ENCODE data around the gene CTPS2. TPM values are rescaled to one million over a fixed set of nuclear protein-coding genes. Genes with fewer than 3 reads are reported as not detected.
"Not testable (repeated sequence)": the region's sequence is repeated elsewhere in the genome, so short reads cannot be mapped to it uniquely, and the experiment has no call there.

CTPS2 gene
- total RNA-seq, 1 donor from 2014 or later, result 17.4 TPM

DNA sequence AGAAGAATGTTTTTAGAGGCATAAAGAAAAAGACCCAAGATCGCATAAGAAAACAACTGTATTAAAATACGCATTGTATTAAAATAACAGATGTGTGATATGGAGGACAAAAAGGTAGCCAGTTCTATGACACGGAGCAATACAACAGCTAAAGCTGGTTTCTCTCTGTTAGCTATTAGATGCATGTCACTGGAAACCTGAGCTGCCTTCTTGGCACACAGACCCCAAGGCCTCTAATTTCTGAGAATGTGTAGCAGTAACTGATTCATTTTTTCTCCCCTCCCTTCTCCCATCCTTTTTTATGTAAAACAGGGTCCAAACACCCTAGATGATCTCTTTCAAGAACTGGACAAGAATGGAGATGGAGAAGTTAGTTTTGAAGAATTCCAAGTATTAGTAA, 58.4 kb downstream of the CTPS2 start:
- DNase-seq (ENCODE audit: low spot score), result no peak

DNA sequence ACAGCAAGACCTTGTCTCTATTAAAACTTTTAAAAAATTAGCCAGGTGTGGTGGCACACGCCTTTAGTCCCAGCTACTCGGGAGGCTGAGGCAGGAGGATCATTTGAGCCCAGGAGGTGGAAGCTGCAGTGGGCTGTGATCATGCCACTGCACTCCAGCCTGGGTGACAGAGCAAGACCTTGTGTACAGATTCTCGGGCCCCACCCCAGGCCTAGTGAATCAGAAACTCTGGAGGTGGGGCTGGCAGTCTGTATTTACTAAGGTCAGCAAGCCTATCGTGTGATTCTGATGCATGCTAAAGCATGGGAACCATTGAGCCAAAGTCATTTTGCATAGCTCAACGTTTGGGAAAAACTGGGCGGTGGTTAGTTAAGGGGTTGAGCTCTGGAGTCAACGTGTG, 59.0 kb downstream of the CTPS2 start:
- no peak for DNase-seq (ENCODE audit: low spot score)

DNA sequence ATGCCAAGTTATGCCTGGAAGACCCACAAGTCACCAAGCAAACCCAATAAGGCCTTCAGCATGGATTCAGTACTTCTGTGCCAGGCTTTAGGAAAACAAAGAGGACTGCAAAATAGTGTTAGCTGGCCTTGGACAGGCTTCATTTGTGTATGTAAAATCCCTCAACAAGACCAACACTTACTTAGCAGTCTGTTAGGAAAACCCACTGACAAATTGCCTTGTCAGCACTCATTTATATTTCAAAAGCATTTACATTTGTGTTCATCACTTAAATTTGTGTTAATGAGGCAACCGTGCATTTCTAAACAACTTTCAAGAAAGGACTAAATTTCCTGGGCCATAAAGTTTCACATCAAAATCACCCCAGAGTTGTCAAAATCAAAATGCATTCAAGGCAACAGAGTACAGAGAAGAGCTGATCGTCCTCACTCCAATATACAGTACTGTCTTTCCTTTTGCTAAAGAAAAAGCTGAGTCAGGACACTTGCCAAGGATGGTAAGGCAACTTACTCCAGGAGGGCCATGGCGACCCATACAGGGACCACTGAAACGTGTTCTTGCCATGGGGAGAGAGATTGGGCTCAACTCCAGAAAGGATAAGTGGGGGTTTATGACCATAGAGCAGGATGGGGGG, 61.0 kb downstream of the CTPS2 start:
- DNase-seq (ENCODE audit: low spot score), result no peak

DNA sequence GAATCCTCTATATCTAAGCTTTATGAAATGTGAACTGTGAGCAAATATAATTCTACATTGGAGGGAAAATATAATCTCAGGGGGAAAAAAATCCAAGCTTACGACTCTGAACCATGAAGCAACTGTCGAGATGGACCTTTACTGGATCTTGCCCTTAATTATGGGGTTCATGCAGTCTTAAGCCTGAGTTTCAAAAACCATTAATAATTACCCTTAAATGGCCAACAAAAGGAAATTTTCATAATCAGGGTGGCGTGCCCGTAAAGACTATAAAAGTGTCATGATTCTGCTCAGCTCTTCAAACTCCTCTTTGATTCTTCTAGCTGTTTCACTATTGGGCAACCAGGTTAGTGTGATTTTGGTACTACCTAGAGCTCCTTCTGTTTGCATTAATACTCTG, 62.6 kb downstream of the CTPS2 start, which contains the start of gene S100G:
Gene S100G, plus strand, starts transcription at position 301 of the 400 bp plus-strand sequence. CDS start 849 bp downstream, outside the sequence.
- DNase-seq (ENCODE audit: low spot score), result no peak

DNA sequence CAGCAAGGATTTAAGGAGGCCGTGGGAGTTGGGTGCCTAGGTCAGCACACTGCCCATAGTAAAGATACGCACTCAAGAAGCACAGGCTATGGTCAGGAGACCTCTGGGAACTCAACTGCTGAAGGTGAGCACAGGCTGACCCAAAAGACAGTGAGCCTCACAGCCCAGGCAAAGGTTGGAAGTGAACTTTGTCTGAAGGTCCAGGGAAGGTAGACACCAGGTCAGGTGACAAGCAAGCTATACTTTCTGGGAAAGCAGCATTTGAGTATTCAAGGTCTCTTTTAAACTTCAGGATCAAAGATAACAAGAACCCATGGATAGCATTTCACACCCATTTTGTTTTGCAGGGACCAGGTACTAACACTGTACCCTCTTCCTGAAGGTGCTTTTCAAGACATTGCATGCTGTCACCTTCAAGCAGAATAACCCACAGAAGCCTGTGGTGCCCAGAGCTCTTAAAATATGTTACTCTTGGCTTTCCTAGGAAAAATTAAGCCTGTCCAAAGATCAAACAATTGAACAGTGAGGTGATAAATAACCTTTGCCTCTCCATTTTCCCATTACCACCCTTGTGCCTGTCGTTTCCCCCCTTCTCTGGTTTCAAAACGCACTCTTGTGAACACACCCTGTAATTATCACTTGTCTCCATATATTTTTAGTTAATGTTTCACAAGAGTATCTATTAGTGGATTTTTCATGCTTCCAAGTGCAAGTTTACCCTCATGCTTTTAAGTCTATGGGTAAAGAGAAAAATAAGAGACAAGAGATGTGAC, 65.9 kb downstream of the CTPS2 start:
- DNase-seq (ENCODE audit: low spot score), result no peak

DNA sequence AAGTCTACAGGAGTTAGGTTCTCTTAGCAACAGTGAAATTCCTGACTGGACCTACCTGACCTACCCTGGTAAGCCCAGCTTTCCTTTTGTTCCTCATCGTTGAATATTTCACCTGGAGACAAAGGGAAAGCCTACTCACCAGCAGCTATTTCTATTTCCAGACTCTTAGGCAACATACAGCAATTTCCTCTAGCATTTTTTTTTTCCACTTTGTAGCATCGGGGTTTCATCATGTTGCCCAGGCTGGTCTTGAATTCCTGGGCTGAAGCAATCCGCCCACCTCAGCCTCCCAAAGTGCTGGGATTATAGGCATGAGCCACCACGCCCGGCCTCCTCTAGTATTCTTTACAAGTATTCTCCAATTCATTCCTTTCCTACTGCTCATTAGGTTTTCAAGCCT, 69.3 kb downstream of the CTPS2 start:
- DNase-seq (ENCODE audit: low spot score), result no peak

DNA sequence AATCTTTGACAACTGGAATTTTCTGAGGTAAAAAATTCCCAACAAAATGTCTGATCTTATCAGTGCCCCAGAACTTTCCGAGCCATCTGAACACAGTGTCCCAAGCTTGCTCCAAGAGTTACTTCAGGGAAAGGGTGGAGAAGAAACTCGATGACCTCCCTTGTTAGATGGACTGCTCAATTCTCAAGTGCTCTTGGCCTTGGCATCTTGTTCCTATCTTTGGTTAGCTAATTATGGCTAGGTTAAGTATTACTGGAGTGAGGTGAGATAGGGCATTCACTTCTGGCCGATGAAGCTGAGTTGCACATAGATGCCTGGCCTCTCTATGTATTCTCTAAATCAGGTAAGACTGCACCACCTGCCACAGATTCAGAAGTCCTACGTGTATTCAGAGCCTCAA, 71.6 kb downstream of the CTPS2 start:
- DNase-seq (ENCODE audit: low spot score), result no peak

DNA sequence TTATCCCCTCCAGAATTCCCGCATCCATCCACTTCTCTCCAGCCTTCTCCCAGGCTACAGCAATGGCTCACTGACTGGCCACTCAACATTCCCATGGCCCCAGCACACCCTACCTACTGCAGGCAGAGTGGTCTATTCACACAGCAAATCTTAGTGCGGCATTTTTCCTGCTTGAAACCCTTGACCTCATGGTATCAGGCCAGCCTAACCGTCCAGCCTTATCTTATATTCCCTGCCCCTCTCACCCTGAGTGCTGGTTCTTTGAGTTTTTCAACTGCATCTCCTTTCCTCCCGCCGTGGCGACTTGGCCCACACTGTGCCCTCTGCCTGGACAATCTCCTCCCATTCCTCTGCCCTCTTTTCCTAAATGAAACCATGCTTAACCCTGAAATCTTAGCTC, 72.5 kb downstream of the CTPS2 start:
- DNase-seq (ENCODE audit: low spot score), result no peak

DNA sequence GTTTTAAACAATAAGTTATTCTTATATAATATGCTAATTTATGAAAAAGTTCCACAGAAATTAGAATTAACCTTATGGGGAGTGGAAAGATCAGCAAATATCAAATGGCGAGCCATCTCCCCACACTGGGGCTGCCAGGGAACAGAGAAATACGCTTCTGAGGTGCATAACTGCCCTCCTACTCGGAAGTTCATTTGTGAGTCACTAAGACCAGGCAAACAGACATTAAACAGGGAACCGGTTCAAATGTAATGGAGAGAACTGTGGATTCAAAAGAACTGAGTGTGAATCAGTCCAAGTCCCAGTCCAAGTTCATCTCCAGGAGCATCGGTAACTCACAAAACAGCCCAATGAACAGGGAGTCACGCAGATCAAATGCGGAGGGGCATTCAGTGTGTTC, 73.9 kb downstream of the CTPS2 start:
- DNase-seq (ENCODE audit: low spot score), result no peak

DNA sequence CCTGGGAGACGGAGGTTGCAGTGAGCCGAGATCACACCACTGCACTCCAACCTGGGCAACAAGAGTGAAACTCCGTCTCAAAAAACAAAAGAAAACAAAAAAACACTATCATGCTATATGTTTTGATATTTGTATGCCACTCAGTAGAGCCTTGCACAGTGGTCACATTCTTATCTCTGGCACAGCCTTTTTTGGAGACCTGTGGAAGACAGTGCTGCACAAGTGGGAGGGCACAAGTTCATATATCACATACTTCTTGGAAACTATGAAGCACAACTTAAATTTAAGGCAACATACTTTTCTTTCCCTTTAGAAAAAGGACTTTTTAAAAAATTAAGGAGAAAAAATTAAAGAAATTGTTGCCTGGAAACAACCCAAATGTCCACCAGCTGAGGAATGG, 76.9 kb downstream of the CTPS2 start:
- no peak for DNase-seq (ENCODE audit: low spot score)

DNA sequence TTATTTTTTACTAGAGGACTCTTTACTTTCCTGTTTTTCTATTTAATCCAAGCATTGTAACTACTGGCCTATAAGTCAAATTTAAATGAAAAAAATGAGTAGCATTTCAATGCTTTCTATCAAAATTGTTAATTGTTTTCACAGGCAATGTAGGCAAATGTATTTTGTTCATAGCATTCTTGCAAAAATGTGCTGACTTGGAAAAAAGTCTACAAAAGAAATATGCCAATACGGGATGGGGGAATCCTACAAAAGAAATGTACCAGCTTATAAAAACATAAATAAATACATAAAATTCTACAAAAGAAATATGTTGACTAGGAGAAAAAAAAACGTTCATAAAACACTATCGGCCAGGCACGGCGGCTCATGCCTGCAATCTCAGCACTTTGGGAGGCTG, 77.4 kb downstream of the CTPS2 start:
- no peak for DNase-seq (ENCODE audit: low spot score)

DNA sequence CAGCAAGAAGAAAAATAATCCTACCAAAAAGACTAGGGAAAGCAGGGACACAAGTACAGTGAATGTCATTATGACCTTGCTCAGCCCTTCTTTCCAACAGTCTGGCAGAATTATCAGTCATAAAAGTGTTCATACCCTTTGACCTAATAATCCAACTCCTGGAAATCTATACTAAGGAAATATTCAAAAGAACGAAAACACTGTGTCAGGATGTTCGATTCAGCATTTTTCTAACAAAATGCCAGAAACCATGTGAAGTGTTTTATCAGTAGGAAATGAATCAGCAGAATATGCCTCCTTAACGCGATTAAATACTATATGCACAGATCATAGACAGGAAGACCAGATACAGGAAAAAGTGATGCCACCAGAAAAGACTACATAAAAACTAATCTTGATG, 78.7 kb downstream of the CTPS2 start:
- DNase-seq (ENCODE audit: low spot score), result no peak

DNA sequence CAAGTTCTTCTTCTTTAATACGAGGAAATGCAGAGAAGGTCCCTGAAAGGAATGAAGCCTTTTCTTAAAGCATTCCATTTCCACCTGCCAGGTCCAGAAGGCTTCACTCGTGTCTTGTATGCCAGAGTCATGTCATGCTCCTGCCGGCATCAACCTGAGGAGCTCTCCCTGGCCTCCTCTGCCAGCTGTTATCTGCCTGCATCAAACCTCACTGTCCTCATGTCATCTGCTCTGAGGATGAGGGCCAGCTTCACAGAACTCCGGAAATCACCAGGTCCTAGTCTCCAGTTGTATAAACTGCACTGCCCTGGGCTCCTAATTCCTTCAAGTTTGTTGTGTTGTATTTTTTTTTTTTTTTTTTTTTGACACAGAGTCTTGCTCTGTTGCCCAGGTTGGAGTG, 82.6 kb downstream of the CTPS2 start:
- DNase-seq (ENCODE audit: low spot score), result no peak

DNA sequence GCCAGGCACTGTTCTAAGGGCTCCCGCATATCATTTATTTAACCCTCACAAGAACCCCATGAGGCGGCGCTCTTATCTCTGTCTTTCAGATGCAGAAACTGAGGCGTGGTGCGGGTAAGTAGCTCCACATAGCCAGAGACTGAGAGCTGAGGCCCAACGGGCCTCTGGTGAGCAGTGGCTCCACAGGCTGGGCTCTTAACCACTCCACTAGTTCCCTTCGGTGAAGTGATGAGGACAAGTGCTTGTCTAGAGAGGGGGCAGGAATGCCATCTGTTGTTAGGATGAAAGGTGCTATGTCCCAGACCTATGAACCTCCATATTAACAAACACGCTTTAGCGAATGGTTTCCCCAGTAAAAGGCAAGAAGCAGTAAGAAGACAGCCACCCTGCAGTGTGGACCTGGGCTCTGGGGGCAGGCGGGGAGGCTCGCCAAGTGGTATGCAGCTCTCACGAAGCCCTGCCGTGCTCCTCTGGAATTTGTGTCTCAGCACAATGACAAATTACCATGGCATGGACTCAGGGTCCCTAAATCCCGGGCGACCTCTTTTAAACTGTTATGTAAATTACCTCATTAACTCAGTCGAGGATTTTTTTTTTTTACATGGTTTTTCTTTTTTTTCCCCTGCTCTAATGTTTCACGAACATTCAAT, 83.4 kb downstream of the CTPS2 start:
- no peak for DNase-seq (ENCODE audit: low spot score)

DNA sequence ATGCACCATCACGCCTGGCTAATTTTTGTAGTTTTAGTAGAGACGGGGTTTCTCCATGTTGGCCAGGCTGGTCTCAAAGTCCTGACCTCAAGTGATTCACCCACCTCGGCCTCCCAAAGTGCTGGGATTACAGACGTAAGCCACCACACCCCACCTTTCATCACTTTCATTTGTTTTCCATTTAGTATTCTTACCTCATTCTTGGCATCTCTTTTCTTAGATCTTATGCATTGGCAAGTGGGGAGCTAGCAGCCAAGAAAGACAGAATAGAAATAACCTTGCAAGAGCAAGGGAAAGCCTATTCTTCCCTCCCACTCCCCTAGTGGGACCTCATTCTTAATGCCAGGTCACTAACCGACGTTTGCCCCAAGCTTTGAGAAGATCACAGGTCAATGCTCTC, 84.0 kb downstream of the CTPS2 start:
- DNase-seq (ENCODE audit: low spot score), result not testable (repeated sequence)

DNA sequence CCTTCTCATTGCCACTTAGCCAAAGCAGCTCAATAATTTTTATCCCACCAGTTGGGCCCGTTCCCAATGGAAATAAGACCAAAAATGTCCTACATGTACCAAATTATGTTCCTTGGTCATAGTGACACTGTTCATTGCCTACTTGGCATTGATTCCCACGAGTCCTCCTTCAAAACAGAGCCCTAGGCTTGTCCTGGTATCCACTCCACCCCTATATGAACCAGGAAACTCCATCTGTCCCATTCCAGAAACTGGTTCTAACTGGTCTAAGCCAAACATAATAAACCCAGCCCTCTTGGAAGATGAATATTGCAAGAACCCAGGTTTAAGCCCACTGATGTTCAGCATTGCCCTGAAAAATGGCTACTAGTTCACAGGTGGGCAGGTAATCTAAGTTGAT, 93.4 kb downstream of the CTPS2 start:
- no peak for DNase-seq (ENCODE audit: low spot score)

DNA sequence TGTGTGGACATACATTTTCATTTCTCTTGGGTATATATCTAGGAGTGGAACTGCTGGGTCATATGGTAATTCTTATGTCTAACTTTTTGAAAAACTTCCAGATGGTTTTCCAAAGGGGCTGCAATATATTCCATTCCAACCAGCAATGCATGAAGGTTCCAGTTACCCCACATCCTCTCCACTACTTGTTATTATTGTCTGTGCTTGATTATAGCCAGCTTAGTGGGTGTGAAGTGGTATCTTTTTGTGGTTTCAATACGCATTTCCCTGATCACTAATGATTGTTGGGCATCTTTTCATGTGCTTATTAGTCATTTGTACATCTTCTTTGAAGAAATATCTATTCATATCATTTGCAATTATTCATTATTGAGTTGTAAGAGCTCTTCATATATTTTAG, 94.0 kb downstream of the CTPS2 start:
- DNase-seq (ENCODE audit: low spot score), result no peak

DNA sequence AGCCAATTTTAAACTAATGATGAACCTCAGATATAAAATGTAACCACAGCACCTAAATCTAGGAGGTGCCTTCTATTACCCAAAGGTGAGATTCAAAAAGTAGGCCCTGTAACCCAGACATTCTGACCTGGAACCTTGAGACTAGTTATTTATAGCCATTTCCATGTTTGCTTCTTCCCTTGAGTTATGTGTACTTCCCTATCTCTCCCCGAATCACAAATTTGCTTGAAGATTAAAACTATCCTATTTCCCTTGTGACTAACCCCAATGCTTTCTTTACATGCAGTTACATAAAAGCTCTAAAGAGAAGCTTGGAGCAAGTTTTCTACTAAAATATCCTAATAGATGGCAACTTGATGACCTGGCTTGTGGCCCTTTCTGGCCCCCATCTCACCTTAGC, 95.1 kb downstream of the CTPS2 start:
- DNase-seq (ENCODE audit: low spot score), result no peak

DNA sequence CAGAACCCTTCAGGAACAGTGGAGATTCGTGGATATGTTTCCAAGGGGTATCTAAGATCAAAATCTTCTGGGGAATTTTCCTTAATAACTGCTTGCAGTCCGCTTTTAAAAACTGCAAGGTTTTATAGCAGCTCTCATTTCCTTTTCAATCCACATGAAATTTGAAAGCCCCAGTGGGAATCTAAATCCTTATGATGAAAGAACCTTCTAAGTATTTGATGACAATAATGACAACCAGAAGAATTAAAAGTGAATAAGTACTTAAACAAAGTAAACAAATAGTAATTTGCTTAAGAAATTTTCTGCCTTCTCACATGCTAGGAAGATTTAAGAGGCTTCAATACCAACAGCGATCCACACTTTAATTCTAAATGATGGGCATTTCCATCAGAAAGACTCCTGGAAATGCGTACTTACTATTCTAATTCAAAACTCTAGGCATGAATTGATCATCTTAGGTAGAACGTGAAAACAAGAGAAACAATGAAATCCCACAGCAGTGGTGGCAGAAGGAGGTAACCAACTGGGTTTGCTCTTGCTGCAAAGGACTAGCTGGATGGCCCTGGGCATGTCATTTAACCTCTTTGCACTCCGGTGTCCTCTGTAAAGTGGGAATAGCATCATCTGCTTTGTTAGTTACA, 100.1 kb downstream of the CTPS2 start:
- DNase-seq (ENCODE audit: low spot score), result no peak

DNA sequence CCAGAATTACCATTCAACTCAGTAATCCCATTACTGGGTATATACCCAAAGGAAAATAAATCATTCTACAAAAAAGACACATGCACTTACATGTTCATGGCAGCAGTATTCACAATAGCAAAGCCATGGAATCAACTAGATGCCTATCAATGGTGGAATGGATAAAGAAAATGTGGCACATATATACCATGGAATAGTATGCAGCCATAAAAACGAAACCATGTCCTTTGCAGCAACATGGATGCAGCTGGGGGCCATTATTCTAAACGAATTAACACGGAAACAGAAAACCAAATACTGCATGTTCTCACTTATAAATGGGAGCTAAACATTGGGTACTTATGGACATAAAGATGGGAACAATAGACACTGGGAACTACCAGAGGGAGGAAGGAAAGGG, 101.8 kb downstream of the CTPS2 start:
- DNase-seq (ENCODE audit: low spot score), result not testable (repeated sequence)

DNA sequence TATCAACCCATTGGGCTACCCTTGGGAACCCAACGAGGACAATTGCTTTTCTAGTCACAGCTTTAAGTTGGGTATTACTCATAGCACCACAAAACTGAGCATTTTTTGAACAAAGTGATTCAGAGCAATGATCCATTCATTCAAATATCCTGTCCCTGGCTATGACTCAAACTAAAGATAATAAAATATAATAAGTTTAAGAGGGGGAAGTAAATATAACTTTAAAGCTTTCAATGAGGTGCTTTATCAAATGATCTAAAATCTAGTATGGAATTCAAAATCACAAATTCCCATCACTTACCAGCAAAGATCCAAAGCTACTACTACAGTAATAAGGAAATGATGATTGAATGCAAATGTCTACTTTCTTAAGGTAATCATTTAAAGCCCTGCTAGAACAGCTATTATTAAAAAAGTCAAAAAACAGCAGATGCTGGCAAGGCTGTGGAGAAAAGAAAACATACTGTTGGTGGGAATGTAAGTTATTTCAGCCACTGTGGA, 102.3 kb downstream of the CTPS2 start:
- no peak for DNase-seq (ENCODE audit: low spot score)

DNA sequence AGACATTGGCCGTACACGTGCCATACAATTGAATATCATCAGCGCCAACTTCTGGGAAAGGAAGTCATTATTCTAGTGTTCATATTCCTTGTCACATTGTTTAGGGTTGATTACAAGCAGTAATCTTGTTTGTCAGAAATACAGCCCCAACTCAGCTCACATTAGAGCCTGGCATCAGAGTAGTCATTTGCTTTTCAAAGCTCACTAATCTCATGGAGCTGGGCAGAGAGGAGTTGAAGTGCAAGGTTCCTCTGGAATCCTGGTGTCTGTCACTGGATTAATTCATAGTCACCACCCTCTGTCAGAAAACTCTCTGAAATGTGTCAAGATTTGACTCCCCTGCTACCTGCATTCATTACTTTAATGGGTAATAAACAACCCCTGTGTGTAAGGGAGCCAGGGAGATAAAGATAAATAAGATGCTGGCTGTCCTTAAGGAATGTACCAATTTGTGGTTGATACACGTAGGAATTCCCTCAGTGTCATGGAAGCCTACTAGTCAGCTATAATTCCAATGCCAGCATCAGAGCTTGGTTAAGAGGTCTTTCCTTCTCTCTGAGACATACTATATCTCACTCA, 106.2 kb downstream of the CTPS2 start:
- DNase-seq (ENCODE audit: low spot score), result no peak
